Thoracic aorta (tissue), 2 donors: Measurements from ENCODE around the gene CCDC106. TPM values are rescaled to one million over a fixed set of nuclear protein-coding genes. Genes with fewer than 3 reads are reported as not detected.

Experiments
- ATAC-seq: fragments of 150-250 bp; one replicate; pipeline ENCODE4 v1.8.0; 2017; ENCODE audit warnings: low read depth; ENCODE audit not compliant: insufficient number of reproducible peaks, low FRiP score
- DNase-seq: peaks from one replicate; pipeline ENCODE4 v3.0.0-alpha.2; 2020; ENCODE audit warnings: low spot score
- H3K27ac ChIP-seq, 2 donors: fragments of 200-600 bp; sonication (generic); 1 replicate in 1 of 2; 2 replicates in 1 of 2; pipeline ENCODE4 v1.5.1; 2016; ENCODE audit warnings: mild to moderate bottlenecking in 2 of 2, moderate library complexity in 2 of 2
- H3K27me3 ChIP-seq: fragments of 200-600 bp; sonication (generic); replicated peaks from 2 replicates; pipeline ENCODE4 v1.6.0; 2016; ENCODE audit warnings: mild to moderate bottlenecking; ENCODE audit not compliant: insufficient read depth
- H3K36me3 ChIP-seq: fragments of 200-600 bp; sonication (generic); one replicate; pipeline ENCODE4 v1.5.1; 2016
- H3K4me1 ChIP-seq, 2 donors: fragments of 200-600 bp; sonication (generic); 1 replicate in 1 of 2; 2 replicates in 1 of 2; pipeline versions ENCODE4 v1.5.1 to v1.6.0; 2016; ENCODE audit warnings: low read depth in 2 of 2, mild to moderate bottlenecking in 1 of 2; ENCODE audit not compliant: control insufficient read depth in 1 of 2
- H3K4me3 ChIP-seq: fragments of 200-600 bp; sonication (generic); 2 replicates; pipeline ENCODE4 v1.5.1; 2016; ENCODE audit warnings: mild to moderate bottlenecking
- H3K9me3 ChIP-seq: fragments of 200-600 bp; sonication (generic); 2 replicates; pipeline ENCODE4 v1.5.1; 2016
- CTCF ChIP-seq: fragments of 200-600 bp; sonication (generic); IDR thresholded peaks from one replicate; pipeline ENCODE4 v1.5.1; 2019; ENCODE audit warnings: antibody characterized with exemption
- total RNA-seq, 2 donors: library from RNA; depleted of rRNA; stranded (reverse); fragments of >200 nt; gene quantifications; one replicate each; pipeline versions ENCODE4 v1.1.0 to v1.2.3, GENCODE V29; 2016

The CCDC106 gene
- total RNA-seq, 2 donors from 2014 or later: 10.5 to 14.8 TPM

- DNase-seq (no peak), ATAC-seq (no peak)
- Histone ChIP-seq H3K4me3 (no peak overlapping the region), H3K27me3 (no peaks in the 10 kb centered on the region), H3K36me3 (peaks cover 29% of the 10 kb centered on the region), H3K27ac (no peak overlapping the region), H3K9me3 (no peaks in the 10 kb centered on the region), H3K4me1 (peaks cover 8% of the 10 kb centered on the region in 2 donors)
- TF ChIP-seq CTCF: no peak
Measured at GRCh38 chr19:55611300-55611982, 36.6 kb upstream of the CCDC106 start.

GRCh38 chr19:55611983-55612645 is 35.9 kb upstream of the CCDC106 start:
- Histone ChIP-seq H3K9me3 (no peaks in the 10 kb centered on the region), H3K27ac (no peak overlapping the region), H3K36me3 (peaks cover 34% of the 10 kb centered on the region), H3K27me3 (no peaks in the 10 kb centered on the region), H3K4me1 (peaks cover under 1 to 1% of the 10 kb centered on the region in 2 donors), H3K4me3 (no peak overlapping the region)
- TF ChIP-seq CTCF: no peak
- DNase-seq: no peak
- no peak for ATAC-seq

GRCh38 chr19:55613396-55613795 is 34.6 kb upstream of the CCDC106 start:
- ATAC-seq: no peak
- no peak overlapping the region for H3K27ac ChIP-seq
- no peak for DNase-seq
- H3K4me3 ChIP-seq: no peak overlapping the region
- TF ChIP-seq CTCF: no peak
- no peaks in the 10 kb centered on the region for H3K9me3 ChIP-seq
- no peaks in the 10 kb centered on the region for H3K27me3 ChIP-seq
- H3K36me3 ChIP-seq: peaks cover 40% of the 10 kb centered on the region
- no peaks in the 10 kb centered on the region for H3K4me1 ChIP-seq

- H3K9me3 ChIP-seq: no peaks in the 10 kb centered on the region
- no peak overlapping the region for H3K27ac ChIP-seq
- H3K4me3 ChIP-seq: no peak overlapping the region
- peaks cover 40% of the 10 kb centered on the region for H3K36me3 ChIP-seq
- DNase-seq: no peak
- no peaks in the 10 kb centered on the region for H3K4me1 ChIP-seq
- H3K27me3 ChIP-seq: no peaks in the 10 kb centered on the region
- no peak for TF ChIP-seq CTCF
- ATAC-seq: no peak
Measured at GRCh38 chr19:55613930-55614710, 33.9 kb upstream of the CCDC106 start.
